Vagina (tissue), 2 donors: Measurements from ENCODE around the gene VWA5A.
"Not testable (repeated sequence)": the region's sequence is repeated elsewhere in the genome, so short reads cannot be mapped to it uniquely, and the experiment has no call there.

Experiments
- CTCF ChIP-seq, 3 experiments: fragments of 450-650 bp in 2 of 3; fragments of 200-600 bp in 1 of 3; sonication (generic) in 1 of 3; IDR thresholded peaks; one replicate each; pipeline ENCODE4 v1.5.1; 2017 to 2019; ENCODE audit warnings: antibody characterized with exemption in 3 of 3, mild to moderate bottlenecking in 2 of 3, moderate library complexity in 2 of 3
- POLR2A ChIP-seq, 2 donors: fragments of 450-650 bp; IDR thresholded peaks; one replicate each; pipeline ENCODE4 v1.6.1; 2017; ENCODE audit warnings: antibody characterized with exemption in 2 of 2, mild to moderate bottlenecking in 2 of 2, moderate library complexity in 2 of 2
- POLR2AphosphoS5 ChIP-seq, 2 donors: sonication (generic); formaldehyde crosslinking; IDR thresholded peaks; one replicate each; pipeline ENCODE4 v1.9.0; 2017; ENCODE audit warnings: antibody characterized with exemption in 2 of 2, mild to moderate bottlenecking in 2 of 2, low read depth in 1 of 2; ENCODE audit not compliant: insufficient read depth in 1 of 2

GRCh38 chr11:124127134-124127533 is 11.9 kb downstream of the VWA5A start:
- not testable (repeated sequence) for TF ChIP-seq POLR2AphosphoS5 (IDR thresholded peaks at IDR 0.05; ENCODE audit: insufficient read depth in 1 of 2, low read depth in 1 of 2); POLR2A (IDR thresholded peaks at IDR 0.05); CTCF (IDR thresholded peaks at IDR 0.05)
